Smooth muscle cell (in vitro differentiated cells): ENCODE data around the gene PGLYRP1. TPM values are rescaled to one million over a fixed set of nuclear protein-coding genes. Genes with fewer than 3 reads are reported as not detected.

Source experiments
- DNase-seq: peaks from one replicate; lab custom pipeline; 2025; ENCODE audit not compliant: unreplicated experiment; lab: John Stamatoyannopoulos, UW
- H2AFZ ChIP-seq: fragments of 200-600 bp; sonication (generic); 2 replicates; pipeline ENCODE4 v1.6.0; 2016; ENCODE audit warnings: antibody characterized with exemption, low read depth, mild to moderate bottlenecking
- H3F3A ChIP-seq: fragments of 200-600 bp; sonication (generic); 2 replicates; pipeline ENCODE4 v1.6.0; 2017; ENCODE audit warnings: antibody characterized with exemption, low read depth
- H3K27ac ChIP-seq: fragments of 200-600 bp; sonication (generic); 2 replicates; pipeline ENCODE4 v1.5.1; 2016; ENCODE audit warnings: low read depth, mild to moderate bottlenecking
- H3K27me3 ChIP-seq: fragments of 200-600 bp; sonication (generic); 2 replicates; pipeline ENCODE4 v1.6.1; 2016; ENCODE audit warnings: low read depth, mild to moderate bottlenecking
- H3K36me3 ChIP-seq: fragments of 200-600 bp; sonication (generic); 2 replicates; pipeline ENCODE4 v1.5.1; 2016; ENCODE audit warnings: low read depth
- H3K4me1 ChIP-seq: fragments of 200-600 bp; sonication (generic); 2 replicates; pipeline ENCODE4 v1.5.1; 2016; ENCODE audit warnings: low read depth
- H3K4me2 ChIP-seq: fragments of 200-600 bp; sonication (generic); 2 replicates; pipeline ENCODE4 v1.6.0; 2016; ENCODE audit warnings: mild to moderate bottlenecking
- H3K4me3 ChIP-seq: fragments of 200-600 bp; sonication (generic); 2 replicates; pipeline ENCODE4 v1.5.1; 2016; ENCODE audit warnings: mild to moderate bottlenecking
- H3K79me2 ChIP-seq: fragments of 200-600 bp; sonication (generic); 2 replicates; pipeline ENCODE4 v1.6.0; 2016; ENCODE audit warnings: low read depth, mild to moderate bottlenecking
- H3K9ac ChIP-seq: fragments of 200-600 bp; sonication (generic); 2 replicates; pipeline ENCODE4 v1.6.0; 2016; ENCODE audit warnings: low read depth
- H3K9me3 ChIP-seq: fragments of 200-600 bp; sonication (generic); replicated peaks from 2 replicates; pipeline ENCODE4 v1.5.1; 2016; ENCODE audit warnings: low read depth
- H4K20me1 ChIP-seq: fragments of 200-600 bp; sonication (generic); 2 replicates; pipeline ENCODE4 v1.6.0; 2016; ENCODE audit warnings: low read depth
- WGBS: methylation state at CpG from one replicate; pipeline ENCODE4 v1.1.7; 2016; ENCODE audit warnings: low lambda C conversion rate; 5-methylcytosine and 5-hydroxymethylcytosine counted together
- polyA plus RNA-seq: library from polyadenylated mRNA; unstranded; fragments of >200 nt; fragmentation: Nextera tagmentation; extraction: Ambion mirVana; gene quantifications from 2 replicates; pipeline ENCODE4 v1.2.1, GENCODE V29; 2016
- total RNA-seq: library from RNA; depleted of rRNA; stranded (reverse); fragments of >200 nt; gene quantifications from 2 replicates; pipeline ENCODE4 v1.2.3, GENCODE V29; 2014
- TF ChIP-seq, protein P1 (sequence below): fragments of 200-600 bp; sonication (generic); IDR thresholded peaks from 2 replicates; pipeline ENCODE4 v1.5.1; 2017; ENCODE audit warnings: borderline replicate concordance, mild to moderate bottlenecking, antibody characterized with exemption; ENCODE audit not compliant: insufficient read depth, poor library complexity, severe bottlenecking

Gene PGLYRP1
- total and polyA plus RNA-seq, 2 experiments from 2014 or later = not detected

DNA sequence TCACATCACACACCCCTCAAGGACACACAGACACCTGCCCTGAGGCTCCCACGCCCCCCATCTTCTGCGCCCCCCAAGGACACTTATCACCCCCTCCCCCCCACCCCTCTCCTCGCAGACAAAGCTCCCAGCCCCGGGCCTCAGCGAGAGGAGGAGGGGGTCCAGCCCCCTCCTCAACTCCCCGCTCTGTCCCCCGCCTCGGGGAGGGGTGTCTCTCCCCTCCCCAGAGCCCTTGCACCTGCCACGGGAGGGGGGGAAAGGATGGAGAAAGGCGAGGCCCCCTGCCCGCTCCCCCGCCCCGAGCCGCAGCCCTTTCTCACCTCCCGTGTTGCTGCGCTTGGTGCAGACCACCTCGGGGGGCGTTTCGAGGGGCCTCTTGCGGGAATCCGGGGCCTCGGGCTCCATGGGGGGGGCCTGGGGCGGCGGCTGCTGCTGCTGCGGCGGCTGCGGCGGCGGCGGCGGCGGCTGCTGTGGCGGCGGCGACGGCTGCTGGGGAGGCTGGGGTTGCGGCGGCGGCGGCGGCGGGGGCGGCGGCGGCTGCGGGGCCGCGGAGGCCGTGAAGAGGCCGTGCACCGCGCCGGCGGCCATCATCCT, 49.8 kb downstream of the PGLYRP1 start:
- no peak overlapping the region for H3K27ac ChIP-seq
- peak overlapping the region; percentile 51 for H3K4me2 ChIP-seq
- no peaks in the 10 kb centered on the region for H3K9me3 ChIP-seq
- H2AFZ ChIP-seq = no peak overlapping the region
- H3K4me3 ChIP-seq = no peak overlapping the region
- no peaks in the 10 kb centered on the region for H3K79me2 ChIP-seq
- no peaks in the 10 kb centered on the region for H3K4me1 ChIP-seq
- no peaks in the 10 kb centered on the region for H4K20me1 ChIP-seq
- no peak overlapping the region for H3K9ac ChIP-seq
- H3K36me3 ChIP-seq = no peaks in the 10 kb centered on the region
- H3F3A ChIP-seq = no peaks in the 10 kb centered on the region
- peaks cover 76% of the 10 kb centered on the region for H3K27me3 ChIP-seq
- TF ChIP-seq, protein P1, sequence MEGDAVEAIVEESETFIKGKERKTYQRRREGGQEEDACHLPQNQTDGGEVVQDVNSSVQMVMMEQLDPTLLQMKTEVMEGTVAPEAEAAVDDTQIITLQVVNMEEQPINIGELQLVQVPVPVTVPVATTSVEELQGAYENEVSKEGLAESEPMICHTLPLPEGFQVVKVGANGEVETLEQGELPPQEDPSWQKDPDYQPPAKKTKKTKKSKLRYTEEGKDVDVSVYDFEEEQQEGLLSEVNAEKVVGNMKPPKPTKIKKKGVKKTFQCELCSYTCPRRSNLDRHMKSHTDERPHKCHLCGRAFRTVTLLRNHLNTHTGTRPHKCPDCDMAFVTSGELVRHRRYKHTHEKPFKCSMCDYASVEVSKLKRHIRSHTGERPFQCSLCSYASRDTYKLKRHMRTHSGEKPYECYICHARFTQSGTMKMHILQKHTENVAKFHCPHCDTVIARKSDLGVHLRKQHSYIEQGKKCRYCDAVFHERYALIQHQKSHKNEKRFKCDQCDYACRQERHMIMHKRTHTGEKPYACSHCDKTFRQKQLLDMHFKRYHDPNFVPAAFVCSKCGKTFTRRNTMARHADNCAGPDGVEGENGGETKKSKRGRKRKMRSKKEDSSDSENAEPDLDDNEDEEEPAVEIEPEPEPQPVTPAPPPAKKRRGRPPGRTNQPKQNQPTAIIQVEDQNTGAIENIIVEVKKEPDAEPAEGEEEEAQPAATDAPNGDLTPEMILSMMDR = no peak
- no CpG with 5 or more reads among the region's 54 CpGs for WGBS
- DNase-seq = no peak

DNA sequence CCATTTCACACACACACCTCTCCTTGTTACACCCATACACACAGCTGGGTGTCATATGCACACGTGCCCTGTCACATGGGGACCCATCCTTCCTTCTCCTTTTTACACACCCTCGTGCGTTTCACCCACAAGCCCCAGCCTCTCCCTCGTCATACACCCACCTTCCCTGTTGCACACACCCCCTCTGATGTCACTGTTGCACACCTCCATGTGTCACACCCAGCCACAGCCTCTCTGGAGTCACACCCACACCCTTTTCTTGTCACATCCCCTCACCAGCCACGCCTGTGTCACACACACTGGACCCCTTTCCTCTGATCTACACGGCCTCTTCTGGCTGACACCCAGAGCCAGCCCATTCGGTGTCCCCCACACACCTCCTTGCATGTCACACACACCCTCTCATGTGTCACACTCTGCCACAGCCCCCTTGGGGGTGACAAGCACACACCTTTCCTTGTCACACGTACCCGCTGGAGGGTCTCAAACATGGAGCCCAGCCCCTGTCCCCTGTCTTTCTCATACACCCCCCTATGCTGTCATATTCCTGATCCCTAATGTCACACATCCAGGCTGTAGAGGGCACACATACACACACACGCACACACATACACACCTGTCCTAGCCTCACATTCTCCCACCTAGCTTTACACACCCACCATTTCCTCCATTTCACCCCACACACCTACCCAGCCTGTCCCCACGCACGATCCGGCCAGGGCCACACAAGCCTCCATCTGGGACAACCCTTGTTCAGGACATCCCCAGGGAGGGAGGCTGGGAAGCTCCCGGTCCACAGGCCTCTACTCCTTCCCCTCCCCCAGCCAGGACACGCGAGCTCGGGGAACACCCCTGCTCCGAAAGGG, 50.5 kb downstream of the PGLYRP1 start:
- H4K20me1 ChIP-seq = no peaks in the 10 kb centered on the region
- WGBS = 51% methylated on average over 17 of the region's 18 CpGs
- TF ChIP-seq, protein P1 = no peak
- H3F3A ChIP-seq = no peaks in the 10 kb centered on the region
- H3K79me2 ChIP-seq = no peaks in the 10 kb centered on the region
- peaks cover 76% of the 10 kb centered on the region for H3K27me3 ChIP-seq
- H3K36me3 ChIP-seq = no peaks in the 10 kb centered on the region
- no peak for DNase-seq
- no peak overlapping the region for H3K9ac ChIP-seq
- no peak overlapping the region for H3K4me3 ChIP-seq
- no peak overlapping the region for H3K27ac ChIP-seq
- H2AFZ ChIP-seq = no peak overlapping the region
- no peaks in the 10 kb centered on the region for H3K4me1 ChIP-seq
- H3K9me3 ChIP-seq = no peaks in the 10 kb centered on the region
- no peak overlapping the region for H3K4me2 ChIP-seq

DNA sequence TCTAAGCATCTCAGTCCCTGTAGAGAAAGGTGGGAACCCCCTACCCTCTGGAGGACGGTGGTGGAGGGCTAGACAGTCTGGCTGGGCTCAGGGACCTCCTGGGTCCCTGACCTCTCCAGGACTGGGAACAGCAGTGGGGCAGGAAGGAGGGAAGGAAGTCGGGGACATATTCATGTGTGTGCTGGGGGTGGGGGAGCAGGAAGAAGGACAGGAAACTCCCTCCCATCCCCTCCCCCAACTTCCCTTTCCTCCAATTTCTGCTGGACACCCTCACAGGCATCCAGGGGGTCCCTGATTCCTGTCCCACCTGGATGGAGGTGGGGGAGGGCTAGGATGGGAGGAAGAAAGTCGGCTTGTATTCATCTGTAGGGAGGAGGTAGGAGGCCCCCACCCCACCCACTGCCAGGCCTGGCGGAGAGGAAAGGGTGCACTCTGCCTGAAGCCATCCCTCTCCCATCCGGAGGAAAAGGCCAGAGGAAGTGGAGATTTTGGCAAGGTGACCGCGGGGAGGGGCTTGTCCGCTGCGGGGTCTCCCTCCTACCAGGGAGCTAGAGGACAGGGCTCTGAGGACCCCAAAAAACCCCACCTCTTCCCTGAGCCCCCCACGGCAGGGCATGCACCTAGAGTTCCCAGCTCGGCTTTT, 51.5 kb downstream of the PGLYRP1 start:
- Histone ChIP-seq H3K79me2 (no peaks in the 10 kb centered on the region), H3K9ac (no peak overlapping the region), H3K36me3 (no peaks in the 10 kb centered on the region), H3K27ac (no peak overlapping the region), H3K9me3 (no peaks in the 10 kb centered on the region), H3K27me3 (peaks cover 77% of the 10 kb centered on the region), H3K4me2 (no peak overlapping the region), H3K4me3 (no peak overlapping the region), H2AFZ (no peak overlapping the region), H4K20me1 (no peaks in the 10 kb centered on the region), H3K4me1 (no peaks in the 10 kb centered on the region), H3F3A (no peaks in the 10 kb centered on the region)
- 53% methylated on average over 7 of the region's 11 CpGs for WGBS
- TF ChIP-seq, protein P1 = no peak
- DNase-seq = no peak
